WERI-Rb-1 (cell line): ENCODE data around the gene DLL3.
A peak's percentile ranks its signal among the peaks of the same experiment; 100 is the strongest.

Source experiments
- DNase-seq: peaks from one replicate; pipeline ENCODE4 v3.0.0-alpha.2; 2020
- H3K27ac ChIP-seq: fragments of 250-450 bp; sonication (Bioruptor Pico); 2 replicates; pipeline ENCODE4 v1.5.1; 2020; ENCODE audit warnings: mild to moderate bottlenecking, moderate library complexity
- H3K27me3 ChIP-seq: fragments of 250-450 bp; sonication (Bioruptor Pico); 2 replicates; pipeline ENCODE4 v1.5.1; 2021; ENCODE audit warnings: mild to moderate bottlenecking, low read depth, moderate library complexity; ENCODE audit not compliant: insufficient read depth, severe bottlenecking
- H3K36me3 ChIP-seq: fragments of 250-450 bp; sonication (Bioruptor Pico); 2 replicates; pipeline ENCODE4 v1.5.1; 2020; ENCODE audit warnings: mild to moderate bottlenecking, moderate library complexity
- H3K4me3 ChIP-seq: 2 replicates; pipeline ENCODE4 v1.5.1; 2011; ENCODE audit warnings: low read depth, mild to moderate bottlenecking, control low read depth, low read length
- H3K9me3 ChIP-seq: fragments of 250-450 bp; sonication (Bioruptor Pico); 2 replicates; pipeline ENCODE4 v1.5.1; 2021; ENCODE audit warnings: mild to moderate bottlenecking, moderate library complexity; ENCODE audit not compliant: severe bottlenecking
- TF ChIP-seq, protein P1 (sequence below): IDR thresholded peaks from 2 replicates; pipeline ENCODE4 v1.5.1; 2011; ENCODE audit warnings: low read depth, mild to moderate bottlenecking, control low read depth, inconsistent platforms, low read length

The DLL3 gene

GRCh38 chr19:39508629-39509028, 9.9 kb downstream of the DLL3 start:
- TF ChIP-seq, protein P1, sequence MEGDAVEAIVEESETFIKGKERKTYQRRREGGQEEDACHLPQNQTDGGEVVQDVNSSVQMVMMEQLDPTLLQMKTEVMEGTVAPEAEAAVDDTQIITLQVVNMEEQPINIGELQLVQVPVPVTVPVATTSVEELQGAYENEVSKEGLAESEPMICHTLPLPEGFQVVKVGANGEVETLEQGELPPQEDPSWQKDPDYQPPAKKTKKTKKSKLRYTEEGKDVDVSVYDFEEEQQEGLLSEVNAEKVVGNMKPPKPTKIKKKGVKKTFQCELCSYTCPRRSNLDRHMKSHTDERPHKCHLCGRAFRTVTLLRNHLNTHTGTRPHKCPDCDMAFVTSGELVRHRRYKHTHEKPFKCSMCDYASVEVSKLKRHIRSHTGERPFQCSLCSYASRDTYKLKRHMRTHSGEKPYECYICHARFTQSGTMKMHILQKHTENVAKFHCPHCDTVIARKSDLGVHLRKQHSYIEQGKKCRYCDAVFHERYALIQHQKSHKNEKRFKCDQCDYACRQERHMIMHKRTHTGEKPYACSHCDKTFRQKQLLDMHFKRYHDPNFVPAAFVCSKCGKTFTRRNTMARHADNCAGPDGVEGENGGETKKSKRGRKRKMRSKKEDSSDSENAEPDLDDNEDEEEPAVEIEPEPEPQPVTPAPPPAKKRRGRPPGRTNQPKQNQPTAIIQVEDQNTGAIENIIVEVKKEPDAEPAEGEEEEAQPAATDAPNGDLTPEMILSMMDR = no peak
- Histone ChIP-seq H3K27me3 (no peaks in the 10 kb centered on the region), H3K27ac (no peak overlapping the region), H3K9me3 (no peaks in the 10 kb centered on the region), H3K4me3 (no peak overlapping the region), H3K36me3 (peaks cover 10% of the 10 kb centered on the region)
- DNase-seq = no peak

GRCh38 chr19:39509233-39509632, 10.5 kb downstream of the DLL3 start:
- no peak overlapping the region for H3K4me3 ChIP-seq
- TF ChIP-seq, protein P1 = no peak
- no peak for DNase-seq
- peaks cover 5% of the 10 kb centered on the region for H3K36me3 ChIP-seq
- no peaks in the 10 kb centered on the region for H3K9me3 ChIP-seq
- H3K27me3 ChIP-seq = no peaks in the 10 kb centered on the region
- H3K27ac ChIP-seq = no peak overlapping the region

- no peaks in the 10 kb centered on the region for H3K9me3 ChIP-seq
- no peak overlapping the region for H3K27ac ChIP-seq
- no peaks in the 10 kb centered on the region; the same call in 1 of the 2 replicates for H3K36me3 ChIP-seq
- no peak for DNase-seq
- H3K4me3 ChIP-seq = no peak overlapping the region
- TF ChIP-seq, protein P1 = no peak
- no peaks in the 10 kb centered on the region for H3K27me3 ChIP-seq
These were observed 14.2 kb downstream of the DLL3 start for GRCh38 chr19:39512988-39513387.

GRCh38 chr19:39514840-39515550, 16.2 kb downstream of the DLL3 start, which contains the start of gene SELENOV:
Gene SELENOV, plus strand, starts transcription at chr19:39515139. Its CDS starts 74 bp downstream, at chr19:39515213.
- Histone ChIP-seq H3K27me3 (no peaks in the 10 kb centered on the region), H3K9me3 (no peaks in the 10 kb centered on the region), H3K4me3 (0 out of 2 replicates have a peak within 1 kb of the TSS, but pooled peaks have one; percentile 1), H3K27ac (no peak within 1 kb of the TSS), H3K36me3 (no peaks in the 10 kb centered on the region; the same call in 1 of the 2 replicates)
- TF ChIP-seq, protein P1 = no peak
- no peak for DNase-seq

- H3K36me3 ChIP-seq = no peaks in the 10 kb centered on the region; the same call in 1 of the 2 replicates
- H3K27ac ChIP-seq = no peak overlapping the region
- H3K4me3 ChIP-seq = no peak overlapping the region
- H3K27me3 ChIP-seq = no peaks in the 10 kb centered on the region
- H3K9me3 ChIP-seq = no peaks in the 10 kb centered on the region
- DNase-seq = no peak
- TF ChIP-seq, protein P1 = no peak
These were observed 16.9 kb downstream of the DLL3 start for GRCh38 chr19:39515551-39516191.
